Sigmoid colon (tissue), 3 donors: ENCODE results near the gene PGLYRP3.

Source experiments
- CTCF ChIP-seq, 4 experiments: fragments of 450-650 bp in 3 of 4; fragments of 200-600 bp in 1 of 4; IDR thresholded peaks; one replicate each; pipeline ENCODE4 v1.5.1; 2016 to 2019; ENCODE audit warnings: antibody characterized with exemption in 4 of 4, mild to moderate bottlenecking in 3 of 4, moderate library complexity in 2 of 4
- POLR2A ChIP-seq, 2 donors: fragments of 450-650 bp; IDR thresholded peaks; one replicate each; pipeline ENCODE4 v1.6.1; 2016; ENCODE audit warnings: antibody characterized with exemption in 2 of 2, mild to moderate bottlenecking in 2 of 2, moderate library complexity in 2 of 2

GRCh38 chr1:153324912-153325311, 12.2 kb upstream of the PGLYRP3 start:
- TF ChIP-seq CTCF (IDR thresholded peaks at IDR 0.05), result no peak
- no peak for TF ChIP-seq POLR2A (IDR thresholded peaks at IDR 0.05)
